SK-N-SH treated with all-trans-retinoic acid at 6 μM for 48 hours (cell line): ENCODE measurements around the gene RIMOC1.

Experiments used
- CREB5 ChIP-seq: fragments of 250-450 bp; sonication (Bioruptor Pico); IDR thresholded peaks from 2 replicates; pipeline ENCODE4 v1.5.1; 2020; ENCODE audit warnings: low read depth, mild to moderate bottlenecking, moderate library complexity
- CSRNP3 ChIP-seq: fragments of 250-450 bp; sonication (Bioruptor Pico); IDR thresholded peaks from 2 replicates; pipeline ENCODE4 v1.5.1; 2021; ENCODE audit warnings: mild to moderate bottlenecking, moderate library complexity
- ESRRG ChIP-seq: fragments of 250-450 bp; sonication (Bioruptor Pico); IDR thresholded peaks from 2 replicates; pipeline ENCODE4 v1.6.1; 2021; ENCODE audit warnings: mild to moderate bottlenecking
- GLIS3 ChIP-seq: fragments of 250-450 bp; sonication (Bioruptor Pico); IDR thresholded peaks from 2 replicates; pipeline ENCODE4 v1.5.0; 2020; ENCODE audit warnings: mild to moderate bottlenecking, moderate library complexity
- PATZ1 ChIP-seq: fragments of 250-450 bp; sonication (Bioruptor Pico); IDR thresholded peaks from 2 replicates; pipeline ENCODE4 v1.8.0; 2020; ENCODE audit warnings: mild to moderate bottlenecking, moderate library complexity, borderline replicate concordance
- ZFP3 ChIP-seq: fragments of 250-450 bp; sonication (Bioruptor Pico); IDR thresholded peaks from 2 replicates; pipeline ENCODE4 v1.5.0; 2020; ENCODE audit warnings: mild to moderate bottlenecking, moderate library complexity
- ZFP30 ChIP-seq: fragments of 450-650 bp; formaldehyde crosslinking; IDR thresholded peaks from 2 replicates; pipeline ENCODE4 v1.5.0; 2022; ENCODE audit warnings: mild to moderate bottlenecking, moderate library complexity

GRCh38 chr5:41921874-41922273, 17.7 kb downstream of the RIMOC1 start:
- TF ChIP-seq ZFP3 (CRISPR knock-in tag) (no peak), CREB5 (CRISPR knock-in tag) (no peak), ZFP30 (no peak), GLIS3 (no peak), ESRRG (no peak), CSRNP3 (CRISPR knock-in tag) (no peak), PATZ1 (CRISPR knock-in tag) (no peak)
